ENCODE results near the gene MROH2A. TPM values are rescaled to one million over a fixed set of nuclear protein-coding genes. Genes with fewer than 3 reads are reported as not detected.

Gene MROH2A
- total RNA-seq, 2 experiments from 2014 or later: not detected

DNA sequence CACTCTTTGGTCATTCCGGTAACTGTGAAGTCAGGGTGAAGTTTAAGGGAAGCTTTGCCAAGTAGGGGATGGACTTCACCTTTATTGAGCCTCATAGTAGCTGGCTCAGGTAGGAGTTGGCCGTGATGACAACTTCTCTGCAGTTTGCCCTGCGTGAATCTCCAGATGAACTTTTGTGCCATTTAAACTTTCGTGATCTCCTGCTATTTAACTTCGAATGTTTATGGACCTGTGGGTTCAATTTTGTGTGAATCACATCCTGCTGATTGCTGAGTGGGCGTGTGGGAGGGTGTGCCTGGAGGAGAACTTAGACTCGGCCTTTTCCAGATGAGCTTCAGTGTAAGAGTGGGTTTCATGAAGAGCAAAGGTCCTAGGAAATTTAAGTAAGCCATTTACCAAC, 13.9 kb upstream of the MROH2A start:
- no peaks in the 10 kb centered on the region for H3K4me1 Mint-ChIP-seq (ENCODE audit: low read depth)
- H3K4me1 ChIP-seq (ENCODE audit: insufficient read depth, low read length): no peaks in the 10 kb centered on the region
- no peak overlapping the region for H3K27ac Mint-ChIP-seq
- H3K36me3 ChIP-seq (ENCODE audit: insufficient read depth, low read length): no peaks in the 10 kb centered on the region
- POLR2A ChIA-PET: no interaction called here
- peaks cover 0 to 5% of the 10 kb centered on the region in 2 experiments for H3K9me3 ChIP-seq (ENCODE audit: control insufficient read depth in 1 of 2, insufficient read depth in 1 of 2, low read length in 2 of 2)
- intact Hi-C loops (cut with DNase I, micrococcal nuclease): no loop called here
- TF ChIP-seq, protein P1, sequence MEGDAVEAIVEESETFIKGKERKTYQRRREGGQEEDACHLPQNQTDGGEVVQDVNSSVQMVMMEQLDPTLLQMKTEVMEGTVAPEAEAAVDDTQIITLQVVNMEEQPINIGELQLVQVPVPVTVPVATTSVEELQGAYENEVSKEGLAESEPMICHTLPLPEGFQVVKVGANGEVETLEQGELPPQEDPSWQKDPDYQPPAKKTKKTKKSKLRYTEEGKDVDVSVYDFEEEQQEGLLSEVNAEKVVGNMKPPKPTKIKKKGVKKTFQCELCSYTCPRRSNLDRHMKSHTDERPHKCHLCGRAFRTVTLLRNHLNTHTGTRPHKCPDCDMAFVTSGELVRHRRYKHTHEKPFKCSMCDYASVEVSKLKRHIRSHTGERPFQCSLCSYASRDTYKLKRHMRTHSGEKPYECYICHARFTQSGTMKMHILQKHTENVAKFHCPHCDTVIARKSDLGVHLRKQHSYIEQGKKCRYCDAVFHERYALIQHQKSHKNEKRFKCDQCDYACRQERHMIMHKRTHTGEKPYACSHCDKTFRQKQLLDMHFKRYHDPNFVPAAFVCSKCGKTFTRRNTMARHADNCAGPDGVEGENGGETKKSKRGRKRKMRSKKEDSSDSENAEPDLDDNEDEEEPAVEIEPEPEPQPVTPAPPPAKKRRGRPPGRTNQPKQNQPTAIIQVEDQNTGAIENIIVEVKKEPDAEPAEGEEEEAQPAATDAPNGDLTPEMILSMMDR (IDR thresholded peaks at IDR 0.05): no peak
- CTCF ChIA-PET: no interaction called here
- H3K4me3 Mint-ChIP-seq: no peak overlapping the region
- peaks cover 3 to 6% of the 10 kb centered on the region in 2 experiments for H3K27me3 ChIP-seq (ENCODE audit: control insufficient read depth in 1 of 2, insufficient read depth in 2 of 2, low read length in 2 of 2)
- no peak overlapping the region for H3K4me3 ChIP-seq (ENCODE audit: low read length)
- H3K27ac ChIP-seq (ENCODE audit: low read depth in 1 of 2, low read length in 2 of 2): no peak overlapping the region
- H3K36me3 Mint-ChIP-seq (ENCODE audit: low read depth): no peaks in the 10 kb centered on the region
- no peak for DNase-seq
- H3K27me3 Mint-ChIP-seq: peaks cover 43% of the 10 kb centered on the region
- no peaks in the 10 kb centered on the region for H3K9me3 Mint-ChIP-seq
- no peak for ATAC-seq (ENCODE audit: poor library complexity)

DNA sequence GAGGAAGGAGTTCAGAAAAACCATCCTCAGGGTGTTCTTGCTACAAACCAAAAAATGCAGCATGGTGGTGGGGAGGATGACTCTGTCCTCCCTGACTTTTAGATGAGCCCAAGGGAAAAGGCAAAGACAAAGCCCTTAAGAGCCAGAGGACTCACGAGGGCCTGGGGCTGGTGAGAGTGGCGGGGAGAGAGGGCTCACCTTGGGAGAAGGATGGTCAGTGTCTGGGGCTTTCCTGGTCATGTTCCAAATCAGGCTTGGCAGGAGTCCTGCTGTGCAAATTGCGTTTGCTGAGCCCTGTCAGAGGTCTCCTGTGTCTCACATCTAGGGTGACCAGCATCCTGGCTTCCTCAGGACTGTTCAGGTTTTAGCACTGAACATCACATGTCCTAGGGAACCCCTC, 13.4 kb upstream of the MROH2A start:
- Mint-ChIP-seq H3K27ac (no peak overlapping the region), H3K27me3 (peaks cover 45% of the 10 kb centered on the region), H3K9me3 (no peaks in the 10 kb centered on the region), H3K36me3 (ENCODE audit: low read depth) (no peaks in the 10 kb centered on the region), H3K4me3 (no peak overlapping the region), H3K4me1 (ENCODE audit: low read depth) (no peaks in the 10 kb centered on the region)
- ChIA-PET POLR2A (no interaction called here), CTCF (no interaction called here)
- TF ChIP-seq, protein P1 (IDR thresholded peaks at IDR 0.05): no peak
- Histone ChIP-seq H3K36me3 (ENCODE audit: insufficient read depth, low read length) (no peaks in the 10 kb centered on the region), H3K4me3 (ENCODE audit: low read length) (no peak overlapping the region), H3K27me3 (ENCODE audit: control insufficient read depth in 1 of 2, insufficient read depth in 2 of 2, low read length in 2 of 2) (peaks cover 3 to 6% of the 10 kb centered on the region in 2 experiments), H3K4me1 (ENCODE audit: insufficient read depth, low read length) (no peaks in the 10 kb centered on the region), H3K27ac (ENCODE audit: low read depth in 1 of 2, low read length in 2 of 2) (no peak overlapping the region), H3K9me3 (ENCODE audit: control insufficient read depth in 1 of 2, insufficient read depth in 1 of 2, low read length in 2 of 2) (peaks cover 0 to 5% of the 10 kb centered on the region in 2 experiments)
- intact Hi-C loops (cut with DNase I, micrococcal nuclease): no loop called here
- no peak for ATAC-seq (ENCODE audit: poor library complexity)
- no peak for DNase-seq

DNA sequence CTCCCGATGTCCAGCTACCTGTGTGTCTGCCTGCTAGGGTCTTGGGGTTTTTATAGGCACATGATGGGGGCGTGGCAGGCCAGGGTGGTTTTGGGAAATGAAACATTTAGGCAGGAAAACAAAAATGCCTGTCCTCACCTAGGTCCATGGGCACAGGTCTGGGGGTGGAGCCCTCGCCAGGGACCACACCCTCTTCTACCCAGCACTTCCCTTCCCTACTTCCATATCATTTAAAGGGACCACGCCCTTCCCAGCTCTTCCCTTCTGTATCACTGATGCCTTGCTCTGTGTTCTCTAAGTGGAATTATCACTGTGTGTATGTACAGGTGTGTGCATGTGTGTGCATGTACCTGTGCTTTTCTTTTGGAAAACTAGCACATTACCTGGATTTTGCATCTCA, 11.7 kb upstream of the MROH2A start:
- TF ChIP-seq, protein P1 (IDR thresholded peaks at IDR 0.05): no peak
- H3K27me3 Mint-ChIP-seq: peaks cover 53% of the 10 kb centered on the region
- H3K36me3 ChIP-seq (ENCODE audit: insufficient read depth, low read length): no peaks in the 10 kb centered on the region
- POLR2A ChIA-PET: no interaction called here
- H3K4me3 Mint-ChIP-seq: no peak overlapping the region
- H3K4me1 ChIP-seq (ENCODE audit: insufficient read depth, low read length): no peaks in the 10 kb centered on the region
- DNase-seq (no peak), ATAC-seq (ENCODE audit: poor library complexity) (no peak)
- H3K9me3 Mint-ChIP-seq: no peaks in the 10 kb centered on the region
- H3K4me1 Mint-ChIP-seq (ENCODE audit: low read depth): no peaks in the 10 kb centered on the region
- no peak overlapping the region for H3K4me3 ChIP-seq (ENCODE audit: low read length)
- H3K27ac ChIP-seq (ENCODE audit: low read depth in 1 of 2, low read length in 2 of 2): no peak overlapping the region
- H3K9me3 ChIP-seq (ENCODE audit: control insufficient read depth in 1 of 2, insufficient read depth in 1 of 2, low read length in 2 of 2): peaks cover 0 to 5% of the 10 kb centered on the region in 2 experiments
- H3K27ac Mint-ChIP-seq: no peak overlapping the region
- intact Hi-C loops (cut with DNase I, micrococcal nuclease): no loop called here
- H3K27me3 ChIP-seq (ENCODE audit: control insufficient read depth in 1 of 2, insufficient read depth in 2 of 2, low read length in 2 of 2): peaks cover 3 to 6% of the 10 kb centered on the region in 2 experiments
- CTCF ChIA-PET: no interaction called here
- H3K36me3 Mint-ChIP-seq (ENCODE audit: low read depth): no peaks in the 10 kb centered on the region

Data from CD4-positive, alpha-beta T cell (primary cell).